Left ventricle myocardium superior (tissue), 1 donor: ENCODE results near the gene PFN1. TPM values are rescaled to one million over a fixed set of nuclear protein-coding genes. Genes with fewer than 3 reads are reported as not detected.

Source experiments
- ATAC-seq: fragments of 200-7000 bp; cut with Tn5 transposase; one replicate; pipeline ENCODE4 v1.9.1; 2020; ENCODE audit warnings: mild to moderate bottlenecking, moderate library complexity
- DNase-seq: peaks from one replicate; pipeline ENCODE4 v3.0.0-alpha.2; 2020
- intact Hi-C: fragments of 100-400 bp; cut with micrococcal nuclease; formaldehyde crosslinking; loops from one replicate; pipeline ENCODE4 v1.11.0; 2022
- total RNA-seq: library from RNA; stranded (reverse); fragmentation: NEBNext Ultra II Directional; extraction: Animal tissue kit (Norgen Biotek cat#: 25700); gene quantifications from one replicate; pipeline ENCODE4 v1.2.1, GENCODE V29; 2021
- donor health status: DM: no; HTN: yes; CAD: no; lungs with severe emphysema.

PFN1 gene
- total RNA-seq, 1 donor from 2014 or later = 193 TPM

GRCh38 chr17:4969047-4969550, 20.8 kb upstream of the PFN1 start:
- no peak for ATAC-seq

GRCh38 chr17:4968486-4969046, 20.2 kb upstream of the PFN1 start:
- ATAC-seq (no peak), DNase-seq (peak; percentile 52)
- intact Hi-C loops = no loop called here

More at GRCh38 chr17:4969047-4969550, 20.8 kb upstream of the PFN1 start:
- DNase-seq = peak; percentile 60
- intact Hi-C loops = no loop called here

- intact Hi-C loops = no loop called here
- DNase-seq = peak; percentile 96
- peak; percentile 81 for ATAC-seq
Measured at GRCh38 chr17:4967539-4968485, 19.5 kb upstream of the PFN1 start, which contains the start of gene SPAG7. SPAG7 (minus strand) TSS chr17:4967817; CDS start chr17:4967804, 13 bp downstream.

GRCh38 chr17:4966844-4967538, 18.7 kb upstream of the PFN1 start:
- ATAC-seq (peak; percentile 89), DNase-seq (peak; percentile 98)
- intact Hi-C loops = no loop called here

- ATAC-seq (no peak), DNase-seq (no peak)
- intact Hi-C loops = no loop called here
Measured at GRCh38 chr17:4965311-4965986, 17.1 kb upstream of the PFN1 start.

GRCh38 chr17:4960279-4960922, 12.1 kb upstream of the PFN1 start:
- intact Hi-C loops = no loop called here
- DNase-seq (no peak), ATAC-seq (no peak)

GRCh38 chr17:4959261-4959965, 11.1 kb upstream of the PFN1 start:
- intact Hi-C loops = no loop called here
- ATAC-seq (no peak), DNase-seq (no peak)

GRCh38 chr17:4958102-4958501, 9.8 kb upstream of the PFN1 start:
- intact Hi-C loops = no loop called here
- no peak for DNase-seq
- peak; percentile 57 for ATAC-seq

GRCh38 chr17:4956493-4957061, 8.2 kb upstream of the PFN1 start:
- intact Hi-C loops = no loop called here
- no peak for ATAC-seq
- peak; percentile 63 for DNase-seq

- no peak for ATAC-seq
- intact Hi-C loops = no loop called here
- DNase-seq = no peak
Measured at GRCh38 chr17:4955091-4955490, 6.8 kb upstream of the PFN1 start.

- no peak for ATAC-seq
- intact Hi-C loops = no loop called here
Measured at GRCh38 chr17:4953451-4953961, 5.2 kb upstream of the PFN1 start.

GRCh38 chr17:4951486-4951885, 3.2 kb upstream of the PFN1 start:
- DNase-seq (peak; percentile 49), ATAC-seq (no peak)
- intact Hi-C loops = no loop called here

More at GRCh38 chr17:4953451-4953961, 5.2 kb upstream of the PFN1 start:
- DNase-seq = no peak

GRCh38 chr17:4950746-4951204, 2.4 kb upstream of the PFN1 start, which contains the start of gene ENO3:
ENO3 (plus strand) TSS chr17:4951119; CDS start chr17:4951830, 711 bp downstream.
- intact Hi-C loops = no loop called here
- peak; percentile 66 for DNase-seq
- ATAC-seq = peak; percentile 4

- DNase-seq (peak; percentile 87), ATAC-seq (peak; percentile 5)
- intact Hi-C loops = no loop called here
Measured at GRCh38 chr17:4950075-4950745, 1.9 kb upstream of the PFN1 start.

GRCh38 chr17:4949321-4950074, 1.2 kb upstream of the PFN1 start:
- peak; percentile 43 for ATAC-seq
- peak; percentile 80 for DNase-seq
- intact Hi-C loops = no loop called here

- DNase-seq (peak; percentile 93), ATAC-seq (peak; percentile 82)
- intact Hi-C loops = no loop called here
Measured at GRCh38 chr17:4948931-4949320, 596 bp upstream of the PFN1 start.
